OCI-LY7 (cell line): Measurements from ENCODE around the gene SPACA4.

Experiments used
- EZH2phosphoT487 ChIP-seq: fragments of 200-600 bp; sonication (generic); IDR thresholded peaks from 2 replicates; pipeline ENCODE4 v1.6.1; 2018; ENCODE audit warnings: low read depth, borderline replicate concordance, mild to moderate bottlenecking, mixed run types, antibody characterized with exemption, low read length, moderate library complexity, mixed read lengths
- TF ChIP-seq, protein P1 (sequence below): fragments of 200-600 bp; sonication (generic); conservative IDR thresholded peaks from 2 replicates; pipeline ENCODE4 v1.5.1; 2014; ENCODE audit warnings: mild to moderate bottlenecking, antibody characterized with exemption, low read length, moderate library complexity, mixed read lengths

GRCh38 chr19:48641850-48642249, 35.3 kb downstream of the SPACA4 start:
- TF ChIP-seq, protein P1, sequence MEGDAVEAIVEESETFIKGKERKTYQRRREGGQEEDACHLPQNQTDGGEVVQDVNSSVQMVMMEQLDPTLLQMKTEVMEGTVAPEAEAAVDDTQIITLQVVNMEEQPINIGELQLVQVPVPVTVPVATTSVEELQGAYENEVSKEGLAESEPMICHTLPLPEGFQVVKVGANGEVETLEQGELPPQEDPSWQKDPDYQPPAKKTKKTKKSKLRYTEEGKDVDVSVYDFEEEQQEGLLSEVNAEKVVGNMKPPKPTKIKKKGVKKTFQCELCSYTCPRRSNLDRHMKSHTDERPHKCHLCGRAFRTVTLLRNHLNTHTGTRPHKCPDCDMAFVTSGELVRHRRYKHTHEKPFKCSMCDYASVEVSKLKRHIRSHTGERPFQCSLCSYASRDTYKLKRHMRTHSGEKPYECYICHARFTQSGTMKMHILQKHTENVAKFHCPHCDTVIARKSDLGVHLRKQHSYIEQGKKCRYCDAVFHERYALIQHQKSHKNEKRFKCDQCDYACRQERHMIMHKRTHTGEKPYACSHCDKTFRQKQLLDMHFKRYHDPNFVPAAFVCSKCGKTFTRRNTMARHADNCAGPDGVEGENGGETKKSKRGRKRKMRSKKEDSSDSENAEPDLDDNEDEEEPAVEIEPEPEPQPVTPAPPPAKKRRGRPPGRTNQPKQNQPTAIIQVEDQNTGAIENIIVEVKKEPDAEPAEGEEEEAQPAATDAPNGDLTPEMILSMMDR = no peak
- no peak for TF ChIP-seq EZH2phosphoT487
